Measurements from ENCODE around the gene IPPK. TPM values are rescaled to one million over a fixed set of nuclear protein-coding genes. Genes with fewer than 3 reads are reported as not detected.

IPPK gene
- total RNA-seq, 1 experiment from 2014 or later = 5.4 TPM

- in situ Hi-C loops (cut with HindIII; ENCODE audit: low pct_unique_long_range_greater_than_20kb, low sequenced_read_pairs) = no loop called here
- BruUV-seq (replicated peaks) = no TSS peak
- CTCF ChIA-PET = interaction anchor here (1.1 kb wide), 1 partner anchor 76 kb away, joined by 3 read pairs; no protein-coding TSS in a partner anchor
Measured at GRCh38 chr9:92714787-92715487, 45.0 kb upstream of the IPPK start.

GRCh38 chr9:92714016-92714415 is 44.1 kb upstream of the IPPK start:
- H3K4me3 ChIP-seq (ENCODE audit: low read depth in 2 of 2, low read length in 2 of 2) = no peak overlapping the region

More at GRCh38 chr9:92714787-92715487, 45.0 kb upstream of the IPPK start:
- no peaks in the 10 kb centered on the region for H3K9me3 ChIP-seq (ENCODE audit: control insufficient read depth, insufficient read depth, low read depth, low read length)
- H3K4me3 ChIP-seq (ENCODE audit: low read depth in 2 of 2, low read length in 2 of 2) = no peak overlapping the region
- POLR2A ChIA-PET = no interaction called here
- TF ChIP-seq SIN3A (IDR thresholded peaks at IDR 0.05; ENCODE audit: borderline replicate concordance, insufficient read depth, low read depth, low read length) (no peak), CTCF (IDR thresholded peaks at IDR 0.05) (no peak), TCF7L2 (IDR thresholded peaks at IDR 0.05; ENCODE audit: low read depth, low read length) (no peak), POLR2AphosphoS5 (IDR thresholded peaks at IDR 0.05; ENCODE audit: low read depth, low read length) (no peak)
- TF ChIP-seq, protein P1, sequence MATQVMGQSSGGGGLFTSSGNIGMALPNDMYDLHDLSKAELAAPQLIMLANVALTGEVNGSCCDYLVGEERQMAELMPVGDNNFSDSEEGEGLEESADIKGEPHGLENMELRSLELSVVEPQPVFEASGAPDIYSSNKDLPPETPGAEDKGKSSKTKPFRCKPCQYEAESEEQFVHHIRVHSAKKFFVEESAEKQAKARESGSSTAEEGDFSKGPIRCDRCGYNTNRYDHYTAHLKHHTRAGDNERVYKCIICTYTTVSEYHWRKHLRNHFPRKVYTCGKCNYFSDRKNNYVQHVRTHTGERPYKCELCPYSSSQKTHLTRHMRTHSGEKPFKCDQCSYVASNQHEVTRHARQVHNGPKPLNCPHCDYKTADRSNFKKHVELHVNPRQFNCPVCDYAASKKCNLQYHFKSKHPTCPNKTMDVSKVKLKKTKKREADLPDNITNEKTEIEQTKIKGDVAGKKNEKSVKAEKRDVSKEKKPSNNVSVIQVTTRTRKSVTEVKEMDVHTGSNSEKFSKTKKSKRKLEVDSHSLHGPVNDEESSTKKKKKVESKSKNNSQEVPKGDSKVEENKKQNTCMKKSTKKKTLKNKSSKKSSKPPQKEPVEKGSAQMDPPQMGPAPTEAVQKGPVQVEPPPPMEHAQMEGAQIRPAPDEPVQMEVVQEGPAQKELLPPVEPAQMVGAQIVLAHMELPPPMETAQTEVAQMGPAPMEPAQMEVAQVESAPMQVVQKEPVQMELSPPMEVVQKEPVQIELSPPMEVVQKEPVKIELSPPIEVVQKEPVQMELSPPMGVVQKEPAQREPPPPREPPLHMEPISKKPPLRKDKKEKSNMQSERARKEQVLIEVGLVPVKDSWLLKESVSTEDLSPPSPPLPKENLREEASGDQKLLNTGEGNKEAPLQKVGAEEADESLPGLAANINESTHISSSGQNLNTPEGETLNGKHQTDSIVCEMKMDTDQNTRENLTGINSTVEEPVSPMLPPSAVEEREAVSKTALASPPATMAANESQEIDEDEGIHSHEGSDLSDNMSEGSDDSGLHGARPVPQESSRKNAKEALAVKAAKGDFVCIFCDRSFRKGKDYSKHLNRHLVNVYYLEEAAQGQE (IDR thresholded peaks at IDR 0.05; ENCODE audit: insufficient read depth in 1 of 2, low read depth in 2 of 2, low read length in 1 of 2) = no peak
- intact Hi-C loops (cut with micrococcal nuclease; ENCODE audit: unreplicated experiment) = no loop called here
- H3K4me1 ChIP-seq (ENCODE audit: control insufficient read depth, insufficient read depth, low read length) = no peaks in the 10 kb centered on the region
- ATAC-seq (no peak), DNase-seq (ENCODE audit: low read depth, low spot score) (no peak)
- no peaks in the 10 kb centered on the region for H3K36me3 ChIP-seq (ENCODE audit: control insufficient read depth, insufficient read depth, low read length)
- H3K27ac ChIP-seq (ENCODE audit: low read length) = no peak overlapping the region
- H3K27me3 ChIP-seq (ENCODE audit: control insufficient read depth, insufficient read depth, low read length) = no peaks in the 10 kb centered on the region

More at GRCh38 chr9:92714016-92714415, 44.1 kb upstream of the IPPK start:
- no peaks in the 10 kb centered on the region for H3K4me1 ChIP-seq (ENCODE audit: control insufficient read depth, insufficient read depth, low read length)
- no peaks in the 10 kb centered on the region for H3K27me3 ChIP-seq (ENCODE audit: control insufficient read depth, insufficient read depth, low read length)
- no TSS peak for BruUV-seq (replicated peaks)
- intact Hi-C loops (cut with micrococcal nuclease; ENCODE audit: unreplicated experiment) = no loop called here
- in situ Hi-C loops (cut with HindIII; ENCODE audit: low pct_unique_long_range_greater_than_20kb, low sequenced_read_pairs) = no loop called here
- no peaks in the 10 kb centered on the region for H3K36me3 ChIP-seq (ENCODE audit: control insufficient read depth, insufficient read depth, low read length)
- ChIA-PET POLR2A (no interaction called here), CTCF (interaction anchor here (1.1 kb wide), 1 partner anchor 77 kb away, joined by 3 read pairs; no protein-coding TSS in a partner anchor)
- ATAC-seq (no peak), DNase-seq (ENCODE audit: low read depth, low spot score) (no peak)
- H3K9me3 ChIP-seq (ENCODE audit: control insufficient read depth, insufficient read depth, low read depth, low read length) = no peaks in the 10 kb centered on the region
- TF ChIP-seq, protein P1 (IDR thresholded peaks at IDR 0.05; ENCODE audit: insufficient read depth in 1 of 2, low read depth in 2 of 2, low read length in 1 of 2) = no peak
- no peak for TF ChIP-seq SIN3A (IDR thresholded peaks at IDR 0.05; ENCODE audit: borderline replicate concordance, insufficient read depth, low read depth, low read length)
- TF ChIP-seq CTCF (IDR thresholded peaks at IDR 0.05) = no peak
- no peak for TF ChIP-seq POLR2AphosphoS5 (IDR thresholded peaks at IDR 0.05; ENCODE audit: low read depth, low read length)
- TF ChIP-seq TCF7L2 (IDR thresholded peaks at IDR 0.05; ENCODE audit: low read depth, low read length) = no peak
- H3K27ac ChIP-seq (ENCODE audit: low read length) = no peak overlapping the region
